GM13976 (cell line): ENCODE measurements around the gene BRINP1.

Experiments used
- DNase-seq: peaks from one replicate; pipeline ENCODE4 v3.0.0; 2012; ENCODE audit warnings: low spot score
- CTCF ChIP-seq: IDR thresholded peaks from 2 replicates; pipeline ENCODE4 v1.5.1; 2012; ENCODE audit warnings: borderline replicate concordance, mild to moderate bottlenecking; ENCODE audit not compliant: insufficient read depth; ENCODE audit errors: extremely low read depth, missing control alignments, control extremely low read depth
- in situ Hi-C: fragments of 300-500 bp; cut with MboI; formaldehyde crosslinking; loops from one replicate; pipeline ENCODE4 v1.12.0; 2022; ENCODE audit warnings: low sequenced_read_pairs, mixed read lengths, inconsistent platforms; ENCODE audit not compliant: unreplicated experiment

Gene BRINP1

GRCh38 chr9:119224431-119224830, 144.8 kb downstream of the BRINP1 start:
- in situ Hi-C loops = no loop called here
- DNase-seq = no peak
- no peak for TF ChIP-seq CTCF

GRCh38 chr9:119221276-119221675, 148.0 kb downstream of the BRINP1 start:
- TF ChIP-seq CTCF = no peak
- in situ Hi-C loops = no loop called here

GRCh38 chr9:119218293-119218692, 150.9 kb downstream of the BRINP1 start:
- in situ Hi-C loops = no loop called here
- TF ChIP-seq CTCF = no peak
- no peak for DNase-seq

More at GRCh38 chr9:119221276-119221675, 148.0 kb downstream of the BRINP1 start:
- no peak for DNase-seq

GRCh38 chr9:119216651-119217331, 152.4 kb downstream of the BRINP1 start:
- in situ Hi-C loops = no loop called here
- DNase-seq = no peak
- TF ChIP-seq CTCF = no peak

GRCh38 chr9:119215651-119216050, 153.6 kb downstream of the BRINP1 start:
- in situ Hi-C loops = no loop called here
- TF ChIP-seq CTCF = no peak
- no peak for DNase-seq

GRCh38 chr9:119213471-119213870, 155.8 kb downstream of the BRINP1 start:
- in situ Hi-C loops = no loop called here
- no peak for TF ChIP-seq CTCF
- DNase-seq = no peak
